ENCODE measurements around the gene EIF2D. TPM values are rescaled to one million over a fixed set of nuclear protein-coding genes. Genes with fewer than 3 reads are reported as not detected.

EIF2D gene
- total and polyA plus RNA-seq, 2 of the 8 experiments (the other 6 are each of a cell fraction or from before 2014, with no cell fraction given): 36.1 to 37.1 TPM

GRCh38 chr1:206636671-206637070, 24.4 kb upstream of the EIF2D start:
- FAIRE-seq (no peak), DNase-seq (ENCODE audit: low read depth in 1 of 2, low spot score in 2 of 2) (no peak)
- H4K5ac ChIP-seq (ENCODE audit: insufficient read length, low read depth, low read length): no peak overlapping the region
- H3K4ac ChIP-seq (replicated peaks; ENCODE audit: insufficient read length, low read depth, low read length): no peak overlapping the region
- H2BK12ac ChIP-seq (ENCODE audit: low read depth, low read length): no peak overlapping the region
- H3K27ac ChIP-seq (ENCODE audit: low read depth, low read length): no peak overlapping the region
- no peaks in the 10 kb centered on the region for H3K36me3 ChIP-seq (ENCODE audit: control insufficient read depth in 2 of 4, insufficient read depth in 4 of 4, low read length in 3 of 4)
- no peak overlapping the region for H4K91ac ChIP-seq (replicated peaks; ENCODE audit: insufficient read length, low read length)
- H3K4me1 ChIP-seq (replicated peaks in 1 of 4; ENCODE audit: control insufficient read depth in 3 of 4, insufficient read depth in 4 of 4, low read length in 3 of 4): peaks cover 0 to 10% (median 4%) of the 10 kb centered on the region in 4 experiments; a peak in 4 of 7 replicates
- H3K56ac ChIP-seq (replicated peaks; ENCODE audit: insufficient read length, low read depth, low read length): no peak overlapping the region
- H2AK5ac ChIP-seq (ENCODE audit: low read depth, low read length): no peak overlapping the region
- no peaks in the 10 kb centered on the region for H3K79me1 ChIP-seq (ENCODE audit: low read depth, low read length)
- no peaks in the 10 kb centered on the region for H4K20me1 ChIP-seq (replicated peaks in 1 of 2; ENCODE audit: control insufficient read depth in 1 of 2, insufficient read depth in 2 of 2, low read length in 2 of 2)
- no peak overlapping the region for H2BK20ac ChIP-seq (ENCODE audit: low read length)
- no peak overlapping the region for H3K18ac ChIP-seq (ENCODE audit: extremely low read depth, low read length)
- no peaks in the 10 kb centered on the region for H3K79me2 ChIP-seq (ENCODE audit: control insufficient read depth in 1 of 2, insufficient read depth in 2 of 2, low read length in 2 of 2)
- H3K23me2 ChIP-seq (ENCODE audit: low read depth, low read length): peaks cover 8% of the 10 kb centered on the region; the same call in 1 of the 2 replicates
- peak overlapping the region in 1 of 4 experiments; percentile 88; a peak in 2 of 8 replicates for H3K4me3 ChIP-seq (ENCODE audit: extremely low read depth in 1 of 4, insufficient read depth in 2 of 4, low read depth in 3 of 4, low read length in 4 of 4)
- no peak overlapping the region for H3K14ac ChIP-seq (ENCODE audit: insufficient read length)
- no peak overlapping the region for H3K23ac ChIP-seq (ENCODE audit: insufficient read length)
- no peak overlapping the region for H2AFZ ChIP-seq (ENCODE audit: low read length)
- no peak overlapping the region for H4K8ac ChIP-seq (ENCODE audit: extremely low read depth, insufficient read depth, low read length)
- no peak overlapping the region for H3K9ac ChIP-seq (replicated peaks in 1 of 4; ENCODE audit: extremely low read depth in 1 of 4, low read depth in 3 of 4, low read length in 3 of 4)
- no peak overlapping the region for H2BK120ac ChIP-seq (replicated peaks; ENCODE audit: low read depth, low read length)
- CTCF ChIA-PET (ENCODE audit: partially characterized antibody): interaction anchor here (4.6 to 19.2 kb wide), 2 partner anchors 16 to 28 kb away, joined by 28 to 666 read pairs; no protein-coding TSS in a partner anchor
- no peak overlapping the region for H2BK5ac ChIP-seq (ENCODE audit: low read depth, low read length)
- POLR2A ChIA-PET (ENCODE audit: partially characterized antibody): interaction anchor here (1.4 kb wide), 1 partner anchor 272 kb away, joined by 3 read pairs; no protein-coding TSS in a partner anchor
- H3K9me3 ChIP-seq (ENCODE audit: insufficient read depth in 2 of 2, low read depth in 1 of 2, low read length in 1 of 2): no peaks in the 10 kb centered on the region
- H3K27me3 ChIP-seq (replicated peaks in 1 of 4; ENCODE audit: control insufficient read depth in 3 of 4, extremely low read depth in 1 of 4, insufficient read depth in 3 of 4, low read length in 3 of 4): peaks cover 0 to 4% (median 0%) of the 10 kb centered on the region in 4 experiments; a peak in 2 of 7 replicates
- H3K4me2 ChIP-seq (ENCODE audit: insufficient read depth in 1 of 2, low read depth in 2 of 2, low read length in 2 of 2): peak overlapping the region in 1 of 2 experiments; percentile 70; a peak in 1 of 4 replicates
- no peak overlapping the region for H2BK15ac ChIP-seq (ENCODE audit: low read length)
- 58% methylated on average over 4 of the region's 4 CpGs; no CpG with 5 or more reads in 1 of the 2 experiments for WGBS, 2 experiments (ENCODE audit: extremely low coverage in 1 of 2, insufficient coverage in 1 of 2, insufficient read length in 1 of 2, insufficient replicate concordance in 2 of 2, low coverage in 1 of 2, low lambda C conversion rate in 2 of 2, missing lambda C conversion rate in 1 of 2)
- no peak for TF ChIP-seq RNF2 (IDR thresholded peaks at IDR 0.05; ENCODE audit: borderline replicate concordance, low read depth, low read length, missing control alignments, poor library complexity, severe bottlenecking)
- no peak for TF ChIP-seq MAX (IDR thresholded peaks at IDR 0.05)
- no peak for TF ChIP-seq RBBP5 (IDR thresholded peaks at IDR 0.05; ENCODE audit: borderline replicate concordance, low read depth, low read length)
- no peak for TF ChIP-seq BRCA1 (IDR thresholded peaks at IDR 0.05; ENCODE audit: low read depth, low read length)
- no peak for TF ChIP-seq JUND (IDR thresholded peaks at IDR 0.05; ENCODE audit: low read length)
- no peak for TF ChIP-seq CTCF (IDR thresholded peaks at IDR 0.05; ENCODE audit: control extremely low read depth in 1 of 3, insufficient read depth in 1 of 3, low read depth in 1 of 3, low read length in 3 of 3)
- no peak for TF ChIP-seq CTBP2 (IDR thresholded peaks at IDR 0.05; ENCODE audit: borderline replicate concordance, insufficient read depth, insufficient read length, low read length)
- no peak for TF ChIP-seq GABPA (IDR thresholded peaks at IDR 0.05; ENCODE audit: borderline replicate concordance, insufficient read depth, low read length)
- no peak for TF ChIP-seq TEAD4 (IDR thresholded peaks at IDR 0.05; ENCODE audit: low read depth, low read length)
- no peak for TF ChIP-seq POU5F1 (IDR thresholded peaks at IDR 0.05; ENCODE audit: low read depth, low read length)

All from H1 (cell line).